ENCODE results near the gene AUTS2.

GRCh38 chr7:70355198-70356020 is 757.1 kb downstream of the AUTS2 start:
- no peak for TF ChIP-seq CTCF (IDR thresholded peaks at IDR 0.05; ENCODE audit: low read depth, low read length, missing input control)
- TF ChIP-seq REST (IDR thresholded peaks at IDR 0.05): no peak
- TF ChIP-seq YY1 (IDR thresholded peaks at IDR 0.05): no peak
- TF ChIP-seq ATF3 (IDR thresholded peaks at IDR 0.05): no peak
- no peak for TF ChIP-seq EGR1 (IDR thresholded peaks at IDR 0.05; ENCODE audit: low read depth in 2 of 2)
- no peak for TF ChIP-seq GABPA (IDR thresholded peaks at IDR 0.05 in 1 of 2, conservative IDR thresholded peaks at IDR 0.05 in 1 of 2)
- no peak for TF ChIP-seq HNF4G (IDR thresholded peaks at IDR 0.05)
